ENCODE data around the gene THUMPD2.

The THUMPD2 gene

DNA sequence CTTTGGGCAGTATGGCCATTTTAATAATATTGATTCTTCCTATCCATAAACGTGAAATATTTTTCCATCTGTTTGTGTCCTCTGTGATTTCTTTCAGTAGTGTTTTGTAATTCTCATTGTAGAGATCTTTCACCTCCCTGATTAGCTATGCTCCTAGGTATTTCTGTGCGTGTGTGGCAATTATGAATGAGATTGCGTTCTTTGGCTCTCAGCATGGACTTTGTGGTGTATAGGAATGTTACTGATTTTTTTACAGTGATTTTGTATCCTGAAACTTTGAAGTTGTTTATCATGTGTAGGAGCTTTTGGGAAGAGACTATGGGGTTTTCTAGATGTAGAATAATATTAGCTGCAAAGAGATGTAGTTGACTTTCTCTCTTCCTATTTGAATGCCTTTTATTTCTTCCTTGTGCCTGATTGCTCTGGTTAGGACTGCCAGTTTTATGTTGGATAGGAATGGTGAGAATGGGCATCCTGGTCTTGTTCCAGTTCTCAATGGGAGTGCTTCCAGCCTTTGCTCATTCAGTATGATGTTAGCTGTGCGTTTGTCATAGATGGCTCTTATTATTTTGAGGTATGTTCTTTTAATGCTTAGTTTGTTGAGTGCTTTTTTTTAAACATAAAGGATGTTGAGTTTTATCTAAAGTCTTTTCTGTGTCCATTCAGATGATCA, 27.0 kb upstream of the THUMPD2 start:
- Histone ChIP-seq H3K9me3 (ENCODE audit: insufficient read depth, low read depth, low read length) (no peaks in the 10 kb centered on the region), H2BK120ac (ENCODE audit: insufficient read depth, low read length, poor library complexity) (no peak overlapping the region), H3K79me1 (ENCODE audit: low read length) (no peaks in the 10 kb centered on the region), H3K4me3 (ENCODE audit: low read depth, low read length) (no peak overlapping the region), H3K36me3 (ENCODE audit: control insufficient read depth in 1 of 2, insufficient read depth in 2 of 2, low read length in 2 of 2) (no peaks in the 10 kb centered on the region), H3K14ac (ENCODE audit: low read length) (no peak overlapping the region), H3K79me2 (ENCODE audit: control insufficient read depth, insufficient read depth, low read length, poor library complexity) (no peaks in the 10 kb centered on the region), H3K4ac (ENCODE audit: low read depth, low read length) (no peak overlapping the region), H3K23ac (ENCODE audit: low read length) (no peak overlapping the region), H4K12ac (ENCODE audit: low read depth, low read length) (no peak overlapping the region), H3K4me1 (ENCODE audit: control insufficient read depth in 1 of 2, insufficient read depth in 2 of 2, low read length in 2 of 2) (no peaks in the 10 kb centered on the region), H3K4me2 (ENCODE audit: low read length) (no peak overlapping the region), H3K27ac (ENCODE audit: low read depth, low read length) (no peak overlapping the region), H2BK5ac (ENCODE audit: low read depth, low read length, poor library complexity) (no peak overlapping the region), H2AFZ (ENCODE audit: insufficient read depth, low read length, poor library complexity) (no peak overlapping the region), H3K18ac (ENCODE audit: low read length) (no peak overlapping the region), H2BK12ac (ENCODE audit: low read length) (no peak overlapping the region), H2AK5ac (ENCODE audit: low read length) (no peak overlapping the region), H4K91ac (ENCODE audit: low read depth, low read length) (no peak overlapping the region), H4K8ac (ENCODE audit: low read depth, low read length) (no peak overlapping the region), H3K9ac (ENCODE audit: low read length) (no peak overlapping the region), H3K27me3 (ENCODE audit: insufficient read depth, low read length) (no peaks in the 10 kb centered on the region)
- DNase-seq: peak in 1 of 2 donors; percentile 38
- WGBS (ENCODE audit: extremely low coverage, insufficient coverage, insufficient read length): no CpG with 5 or more reads among the region's 4 CpGs

DNA sequence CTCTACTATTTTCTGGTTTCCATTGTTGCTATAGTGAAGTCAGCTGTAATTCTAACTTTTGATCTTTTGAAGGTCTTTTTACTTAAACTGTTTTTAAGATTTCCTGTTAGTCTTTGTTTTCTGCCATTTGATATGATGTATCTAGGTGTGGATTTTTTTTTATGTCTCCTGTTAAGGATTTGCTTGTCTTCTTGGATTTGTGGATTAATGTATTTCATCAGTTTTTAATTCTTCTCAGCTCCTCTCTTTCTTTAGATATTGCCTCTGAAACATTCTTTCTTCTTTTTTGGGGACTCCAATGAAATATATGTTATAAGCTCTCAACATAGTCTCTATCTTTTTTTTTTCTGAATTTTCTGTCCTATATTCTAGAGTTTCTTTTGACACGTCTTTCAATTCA, 24.8 kb upstream of the THUMPD2 start:
- DNase-seq: no peak
- Histone ChIP-seq H3K9me3 (ENCODE audit: insufficient read depth, low read depth, low read length) (no peaks in the 10 kb centered on the region), H3K18ac (ENCODE audit: low read length) (no peak overlapping the region), H3K36me3 (ENCODE audit: control insufficient read depth in 1 of 2, insufficient read depth in 2 of 2, low read length in 2 of 2) (no peaks in the 10 kb centered on the region), H2AFZ (ENCODE audit: insufficient read depth, low read length, poor library complexity) (no peak overlapping the region), H2BK120ac (ENCODE audit: insufficient read depth, low read length, poor library complexity) (no peak overlapping the region), H3K79me1 (ENCODE audit: low read length) (no peaks in the 10 kb centered on the region), H4K8ac (ENCODE audit: low read depth, low read length) (no peak overlapping the region), H3K79me2 (ENCODE audit: control insufficient read depth, insufficient read depth, low read length, poor library complexity) (no peaks in the 10 kb centered on the region), H3K27me3 (ENCODE audit: insufficient read depth, low read length) (no peaks in the 10 kb centered on the region), H3K4me3 (ENCODE audit: low read depth, low read length) (no peak overlapping the region), H4K12ac (ENCODE audit: low read depth, low read length) (no peak overlapping the region), H3K9ac (ENCODE audit: low read length) (no peak overlapping the region), H3K14ac (ENCODE audit: low read length) (no peak overlapping the region), H2BK12ac (ENCODE audit: low read length) (no peak overlapping the region), H3K4me1 (ENCODE audit: control insufficient read depth in 1 of 2, insufficient read depth in 2 of 2, low read length in 2 of 2) (no peaks in the 10 kb centered on the region), H4K91ac (ENCODE audit: low read depth, low read length) (no peak overlapping the region), H2BK5ac (ENCODE audit: low read depth, low read length, poor library complexity) (no peak overlapping the region), H3K4ac (ENCODE audit: low read depth, low read length) (no peak overlapping the region), H3K27ac (ENCODE audit: low read depth, low read length) (no peak overlapping the region), H3K23ac (ENCODE audit: low read length) (no peak overlapping the region), H2AK5ac (ENCODE audit: low read length) (no peak overlapping the region), H3K4me2 (ENCODE audit: low read length) (no peak overlapping the region)
- no CpG with 5 or more reads among the region's 1 CpG for WGBS (ENCODE audit: extremely low coverage, insufficient coverage, insufficient read length)

DNA sequence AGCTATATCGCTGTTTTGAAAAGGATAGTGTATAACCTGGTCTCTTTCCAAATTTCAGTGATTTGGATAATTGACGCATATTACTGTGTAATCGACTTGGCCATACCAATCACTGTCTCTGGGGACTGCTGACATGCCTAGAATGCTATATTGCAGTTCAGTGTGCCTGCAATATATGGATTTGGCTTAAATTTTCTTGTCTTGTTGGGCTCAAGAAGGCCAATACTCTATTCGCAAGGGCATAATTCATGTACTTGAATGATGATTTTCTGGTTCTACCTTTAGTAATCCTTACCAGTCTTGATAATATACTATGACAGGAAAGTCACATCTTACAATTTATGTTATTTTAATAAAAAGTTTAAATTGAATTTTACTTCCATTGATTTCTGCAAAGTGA, 21.7 kb upstream of the THUMPD2 start:
- no CpG with 5 or more reads among the region's 4 CpGs for WGBS (ENCODE audit: extremely low coverage, insufficient coverage, insufficient read length)
- no peak overlapping the region for H3K4me2 ChIP-seq (ENCODE audit: low read length)
- no peak overlapping the region for H2AFZ ChIP-seq (ENCODE audit: insufficient read depth, low read length, poor library complexity)
- H3K27ac ChIP-seq (ENCODE audit: low read depth, low read length): no peak overlapping the region
- H3K27me3 ChIP-seq (ENCODE audit: insufficient read depth, low read length): no peaks in the 10 kb centered on the region
- no peak overlapping the region for H3K4ac ChIP-seq (ENCODE audit: low read depth, low read length)
- no peak for DNase-seq
- no peak overlapping the region for H2BK5ac ChIP-seq (ENCODE audit: low read depth, low read length, poor library complexity)
- H2AK5ac ChIP-seq (ENCODE audit: low read length): no peak overlapping the region
- no peak overlapping the region for H2BK12ac ChIP-seq (ENCODE audit: low read length)
- H3K79me2 ChIP-seq (ENCODE audit: control insufficient read depth, insufficient read depth, low read length, poor library complexity): no peaks in the 10 kb centered on the region
- no peak overlapping the region for H3K23ac ChIP-seq (ENCODE audit: low read length)
- no peaks in the 10 kb centered on the region for H3K79me1 ChIP-seq (ENCODE audit: low read length)
- no peak overlapping the region for H3K14ac ChIP-seq (ENCODE audit: low read length)
- H2BK120ac ChIP-seq (ENCODE audit: insufficient read depth, low read length, poor library complexity): no peak overlapping the region
- H3K9me3 ChIP-seq (ENCODE audit: insufficient read depth, low read depth, low read length): no peaks in the 10 kb centered on the region
- no peak overlapping the region for H3K9ac ChIP-seq (ENCODE audit: low read length)
- no peak overlapping the region for H4K8ac ChIP-seq (ENCODE audit: low read depth, low read length)
- no peaks in the 10 kb centered on the region for H3K36me3 ChIP-seq (ENCODE audit: control insufficient read depth in 1 of 2, insufficient read depth in 2 of 2, low read length in 2 of 2)
- no peak overlapping the region for H4K91ac ChIP-seq (ENCODE audit: low read depth, low read length)
- H3K4me1 ChIP-seq (ENCODE audit: control insufficient read depth in 1 of 2, insufficient read depth in 2 of 2, low read length in 2 of 2): no peaks in the 10 kb centered on the region
- H3K18ac ChIP-seq (ENCODE audit: low read length): no peak overlapping the region
- no peak overlapping the region for H3K4me3 ChIP-seq (ENCODE audit: low read depth, low read length)
- H4K12ac ChIP-seq (ENCODE audit: low read depth, low read length): no peak overlapping the region

DNA sequence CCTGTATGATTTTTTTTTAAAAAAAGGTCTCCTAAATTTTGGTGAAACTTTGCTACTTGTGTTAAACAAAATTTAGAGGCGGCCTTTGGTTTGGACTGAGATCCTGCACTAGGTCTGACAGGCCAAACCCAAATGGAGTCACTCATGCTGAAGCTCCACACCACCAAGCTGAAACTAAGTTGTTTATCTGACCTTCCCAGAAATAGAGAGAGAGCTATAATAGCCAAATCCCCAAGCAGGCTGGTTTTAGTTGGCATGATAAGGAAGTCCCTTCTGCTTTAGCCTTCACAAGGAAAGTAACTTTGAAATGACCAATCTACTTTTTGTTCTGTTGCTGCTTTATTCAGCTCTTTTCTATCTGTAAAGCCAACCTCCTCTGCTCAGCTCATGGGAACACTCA, 17.1 kb upstream of the THUMPD2 start:
- H3K9me3 ChIP-seq (ENCODE audit: insufficient read depth, low read depth, low read length): no peaks in the 10 kb centered on the region
- no peak overlapping the region for H4K12ac ChIP-seq (ENCODE audit: low read depth, low read length)
- no CpG with 5 or more reads among the region's 1 CpG for WGBS (ENCODE audit: extremely low coverage, insufficient coverage, insufficient read length)
- no peak overlapping the region for H3K9ac ChIP-seq (ENCODE audit: low read length)
- H3K4me3 ChIP-seq (ENCODE audit: low read depth, low read length): no peak overlapping the region
- H2BK120ac ChIP-seq (ENCODE audit: insufficient read depth, low read length, poor library complexity): no peak overlapping the region
- no peaks in the 10 kb centered on the region for H3K4me1 ChIP-seq (ENCODE audit: control insufficient read depth in 1 of 2, insufficient read depth in 2 of 2, low read length in 2 of 2)
- no peaks in the 10 kb centered on the region for H3K36me3 ChIP-seq (ENCODE audit: control insufficient read depth in 1 of 2, insufficient read depth in 2 of 2, low read length in 2 of 2)
- no peak overlapping the region for H3K18ac ChIP-seq (ENCODE audit: low read length)
- no peak overlapping the region for H3K4ac ChIP-seq (ENCODE audit: low read depth, low read length)
- H3K14ac ChIP-seq (ENCODE audit: low read length): no peak overlapping the region
- H2BK5ac ChIP-seq (ENCODE audit: low read depth, low read length, poor library complexity): no peak overlapping the region
- H4K8ac ChIP-seq (ENCODE audit: low read depth, low read length): no peak overlapping the region
- no peaks in the 10 kb centered on the region for H3K79me1 ChIP-seq (ENCODE audit: low read length)
- H3K4me2 ChIP-seq (ENCODE audit: low read length): no peak overlapping the region
- H4K91ac ChIP-seq (ENCODE audit: low read depth, low read length): no peak overlapping the region
- H3K79me2 ChIP-seq (ENCODE audit: control insufficient read depth, insufficient read depth, low read length, poor library complexity): no peaks in the 10 kb centered on the region
- no peak overlapping the region for H2BK12ac ChIP-seq (ENCODE audit: low read length)
- H3K27me3 ChIP-seq (ENCODE audit: insufficient read depth, low read length): no peaks in the 10 kb centered on the region
- no peak overlapping the region for H2AFZ ChIP-seq (ENCODE audit: insufficient read depth, low read length, poor library complexity)
- H2AK5ac ChIP-seq (ENCODE audit: low read length): no peak overlapping the region
- H3K23ac ChIP-seq (ENCODE audit: low read length): no peak overlapping the region
- no peak for DNase-seq
- H3K27ac ChIP-seq (ENCODE audit: low read depth, low read length): no peak overlapping the region
